Esophagus (tissue), 2 donors: ENCODE results near the gene SMARCD2. TPM values are rescaled to one million over a fixed set of nuclear protein-coding genes. Genes with fewer than 3 reads are reported as not detected.
"Not testable (repeated sequence)": the region's sequence is repeated elsewhere in the genome, so short reads cannot be mapped to it uniquely, and the experiment has no call there.

ENCODE experiments used
- H3K27ac ChIP-seq, 2 donors: one replicate each; pipeline ENCODE4 v1.5.1; 2013; ENCODE audit warnings: low read depth in 2 of 2, mild to moderate bottlenecking in 2 of 2, inconsistent platforms in 1 of 2, low read length in 1 of 2, moderate library complexity in 1 of 2
- H3K27me3 ChIP-seq, 2 donors: one replicate each; pipeline ENCODE4 v1.6.1; 2013; ENCODE audit warnings: low read length in 2 of 2, control low read depth in 1 of 2, mild to moderate bottlenecking in 1 of 2; ENCODE audit not compliant: insufficient read depth in 2 of 2, control insufficient read depth in 1 of 2
- H3K36me3 ChIP-seq, 2 donors: one replicate each; pipeline ENCODE4 v1.6.1; 2013; ENCODE audit warnings: low read length in 1 of 2; ENCODE audit not compliant: control insufficient read depth in 2 of 2, insufficient read depth in 2 of 2
- H3K4me1 ChIP-seq, 2 donors: one replicate each; pipeline ENCODE4 v1.6.1; 2013; ENCODE audit warnings: low read length in 1 of 2; ENCODE audit not compliant: control insufficient read depth in 2 of 2, insufficient read depth in 2 of 2
- H3K4me3 ChIP-seq, 2 donors: one replicate each; pipeline ENCODE4 v1.5.1; 2013; ENCODE audit warnings: low read length in 2 of 2, mild to moderate bottlenecking in 2 of 2, low read depth in 1 of 2, moderate library complexity in 1 of 2
- H3K9me3 ChIP-seq, 2 donors: one replicate each; pipeline ENCODE4 v1.6.1; 2013; ENCODE audit warnings: mild to moderate bottlenecking in 2 of 2, low read depth in 1 of 2, low read length in 1 of 2, moderate library complexity in 1 of 2; ENCODE audit not compliant: control insufficient read depth in 2 of 2, insufficient read depth in 1 of 2
- WGBS, 2 donors: extraction: QIAGEN DNeasy Blood & Tissue Kit; methylation state at CpG; one replicate each; pipeline ENCODE4 v1.1.7; 2013; 5-methylcytosine and 5-hydroxymethylcytosine counted together
- polyA plus RNA-seq, 2 donors: library from polyadenylated mRNA; stranded (reverse); fragments of 200-250 nt; gene quantifications; one replicate each; pipeline ENCODE4 v1.2.3, GENCODE V29; 2013
- donor health status: healthy with polysubstance abuse.
- donor health status: Bipolar disorder and iron deficiency.

The SMARCD2 gene
- polyA plus RNA-seq, 2 donors = 54.4 to 62.4 TPM

- no peaks in the 10 kb centered on the region for H3K9me3 ChIP-seq
- no peaks in the 10 kb centered on the region for H3K4me1 ChIP-seq
- 55 to 64% methylated on average over 6 of the region's 6 CpGs for whole genome bisulfite sequencing, 2 donors
- H3K27me3 ChIP-seq = no peaks in the 10 kb centered on the region
- no peak overlapping the region for H3K27ac ChIP-seq
- peaks cover 37 to 59% of the 10 kb centered on the region in 2 donors for H3K36me3 ChIP-seq
- H3K4me3 ChIP-seq = no peak overlapping the region
Observed at GRCh38 chr17:63819131-63819530, 23.4 kb downstream of the SMARCD2 start.

DNA sequence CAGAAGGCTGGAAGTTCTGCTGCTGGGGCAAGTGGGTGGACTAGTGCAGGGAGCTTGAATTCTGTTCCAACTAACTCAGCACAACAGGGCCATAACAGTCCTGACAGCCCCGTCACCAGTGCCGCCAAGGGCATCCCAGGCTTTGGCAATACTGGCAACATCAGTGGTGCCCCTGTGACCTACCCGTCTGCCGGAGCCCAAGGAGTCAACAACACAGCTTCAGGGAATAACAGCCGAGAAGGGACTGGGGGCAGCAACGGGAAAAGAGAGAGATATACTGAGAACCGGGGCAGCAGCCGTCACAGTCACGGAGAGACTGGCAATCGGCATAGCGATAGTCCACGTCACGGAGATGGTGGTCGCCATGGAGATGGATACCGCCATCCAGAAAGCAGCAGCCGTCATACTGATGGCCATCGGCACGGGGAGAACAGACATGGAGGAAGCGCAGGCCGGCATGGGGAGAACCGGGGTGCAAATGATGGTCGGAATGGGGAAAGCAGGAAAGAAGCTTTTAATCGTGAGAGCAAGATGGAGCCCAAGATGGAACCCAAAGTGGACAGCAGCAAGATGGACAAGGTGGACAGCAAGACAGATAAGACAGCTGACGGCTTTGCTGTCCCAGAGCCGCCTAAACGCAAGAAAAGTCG, 24.6 kb downstream of the SMARCD2 start:
- no peak overlapping the region for H3K4me3 ChIP-seq
- H3K4me1 ChIP-seq = no peaks in the 10 kb centered on the region
- peaks cover 38 to 58% of the 10 kb centered on the region in 2 donors for H3K36me3 ChIP-seq
- no peaks in the 10 kb centered on the region for H3K27me3 ChIP-seq
- WGBS, 2 donors = 94% methylated on average over 27 of the region's 27 CpGs
- no peak overlapping the region for H3K27ac ChIP-seq
- no peaks in the 10 kb centered on the region for H3K9me3 ChIP-seq

- H3K27me3 ChIP-seq = no peaks in the 10 kb centered on the region
- H3K27ac ChIP-seq = no peak overlapping the region
- H3K9me3 ChIP-seq = no peaks in the 10 kb centered on the region
- H3K36me3 ChIP-seq = peaks cover 44 to 60% of the 10 kb centered on the region in 2 donors
- H3K4me1 ChIP-seq = no peaks in the 10 kb centered on the region
- H3K4me3 ChIP-seq = no peak overlapping the region
- 79 to 85% methylated on average over 4 of the region's 4 CpGs for WGBS, 2 donors
Observed at GRCh38 chr17:63816669-63817068, 25.8 kb downstream of the SMARCD2 start.

- H3K4me1 ChIP-seq = no peaks in the 10 kb centered on the region
- 89 to 94% methylated on average over 2 of the region's 2 CpGs for WGBS, 2 donors
- H3K9me3 ChIP-seq = no peaks in the 10 kb centered on the region
- no peak overlapping the region for H3K27ac ChIP-seq
- no peak overlapping the region for H3K4me3 ChIP-seq
- peaks cover 45 to 58% of the 10 kb centered on the region in 2 donors for H3K36me3 ChIP-seq
- H3K27me3 ChIP-seq = no peaks in the 10 kb centered on the region
Observed at GRCh38 chr17:63816123-63816522, 26.4 kb downstream of the SMARCD2 start.

DNA sequence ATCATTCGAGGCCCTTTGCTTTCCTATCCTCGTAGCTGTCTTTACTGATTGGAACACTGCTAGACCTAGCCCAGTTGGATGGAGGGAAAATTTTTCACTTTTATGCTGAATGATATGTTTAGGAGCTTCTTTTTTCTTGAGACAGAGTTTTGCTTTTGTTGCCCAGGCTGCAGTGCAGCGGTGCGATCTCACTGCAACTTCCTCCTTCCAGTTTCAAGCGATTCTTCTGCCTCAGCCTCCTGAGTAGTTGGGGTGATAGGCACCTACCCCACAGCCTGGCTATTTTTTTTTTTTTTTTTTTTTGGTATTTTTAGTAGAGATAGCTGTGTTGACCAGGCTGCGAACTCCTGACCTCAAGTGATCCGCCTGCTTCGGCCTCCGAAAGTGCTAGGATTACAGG, 32.5 kb downstream of the SMARCD2 start:
- Histone ChIP-seq H3K36me3 (peaks cover 27 to 32% of the 10 kb centered on the region in 2 donors), H3K4me1 (no peaks in the 10 kb centered on the region), H3K9me3 (no peaks in the 10 kb centered on the region), H3K27ac (no peak overlapping the region), H3K4me3 (no peak overlapping the region), H3K27me3 (no peaks in the 10 kb centered on the region)
- 92% methylated on average over 9 of the region's 9 CpGs for WGBS, 2 donors

- no peak overlapping the region for H3K4me3 ChIP-seq
- peaks cover 11 to 15% of the 10 kb centered on the region in 2 donors for H3K36me3 ChIP-seq
- no peaks in the 10 kb centered on the region for H3K9me3 ChIP-seq
- no peak overlapping the region for H3K27ac ChIP-seq
- no peaks in the 10 kb centered on the region for H3K27me3 ChIP-seq
- H3K4me1 ChIP-seq = no peaks in the 10 kb centered on the region
- WGBS, 2 donors = 73 to 83% methylated on average over 2 of the region's 2 CpGs
Observed at GRCh38 chr17:63805591-63805990, 36.9 kb downstream of the SMARCD2 start.

DNA sequence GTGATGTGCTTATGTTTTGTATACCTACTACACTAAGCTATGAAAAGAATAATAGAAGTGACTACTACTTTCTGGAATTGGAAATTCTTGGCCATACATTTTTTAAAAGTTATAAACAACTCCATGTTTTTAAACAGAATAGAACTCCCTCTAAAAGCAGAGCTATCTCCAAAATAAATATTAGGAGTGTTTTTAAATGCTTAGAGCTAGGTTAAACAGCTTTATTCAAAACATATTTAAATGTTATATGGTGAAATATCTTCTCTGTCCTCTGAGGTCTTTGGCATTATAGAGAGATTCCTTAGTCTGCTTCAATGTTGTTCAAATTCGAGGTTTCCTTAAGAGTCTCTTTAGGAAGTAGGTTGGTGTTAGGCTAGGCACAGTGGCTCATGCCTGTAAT, 38.2 kb downstream of the SMARCD2 start:
- no peak overlapping the region for H3K27ac ChIP-seq

GRCh38 chr17:63800783-63801182, 41.7 kb downstream of the SMARCD2 start:
- 93 to 95% methylated on average over 1 of the region's 1 CpG for WGBS, 2 donors
- H3K27me3 ChIP-seq = no peaks in the 10 kb centered on the region
- no peak overlapping the region for H3K4me3 ChIP-seq
- H3K9me3 ChIP-seq = no peaks in the 10 kb centered on the region
- H3K27ac ChIP-seq = no peak overlapping the region
- H3K4me1 ChIP-seq = no peaks in the 10 kb centered on the region
- H3K36me3 ChIP-seq = peaks cover 5 to 10% of the 10 kb centered on the region in 2 donors

More for the DNA sequence above, 38.2 kb downstream of the SMARCD2 start:
- no peak overlapping the region for H3K4me3 ChIP-seq
- H3K9me3 ChIP-seq = no peaks in the 10 kb centered on the region
- H3K36me3 ChIP-seq = peaks cover 10 to 17% of the 10 kb centered on the region in 2 donors
- no peaks in the 10 kb centered on the region for H3K27me3 ChIP-seq
- no peaks in the 10 kb centered on the region for H3K4me1 ChIP-seq
- 90 to 96% methylated on average over 1 of the region's 1 CpG for WGBS, 2 donors

GRCh38 chr17:63798572-63799106, 43.8 kb downstream of the SMARCD2 start:
- no peaks in the 10 kb centered on the region for H3K27me3 ChIP-seq
- 91 to 96% methylated on average over 3 of the region's 3 CpGs for WGBS, 2 donors
- no peak overlapping the region for H3K27ac ChIP-seq
- no peaks in the 10 kb centered on the region for H3K9me3 ChIP-seq
- H3K36me3 ChIP-seq = peaks cover 11 to 13% of the 10 kb centered on the region in 2 donors
- H3K4me3 ChIP-seq = no peak overlapping the region
- no peaks in the 10 kb centered on the region for H3K4me1 ChIP-seq

DNA sequence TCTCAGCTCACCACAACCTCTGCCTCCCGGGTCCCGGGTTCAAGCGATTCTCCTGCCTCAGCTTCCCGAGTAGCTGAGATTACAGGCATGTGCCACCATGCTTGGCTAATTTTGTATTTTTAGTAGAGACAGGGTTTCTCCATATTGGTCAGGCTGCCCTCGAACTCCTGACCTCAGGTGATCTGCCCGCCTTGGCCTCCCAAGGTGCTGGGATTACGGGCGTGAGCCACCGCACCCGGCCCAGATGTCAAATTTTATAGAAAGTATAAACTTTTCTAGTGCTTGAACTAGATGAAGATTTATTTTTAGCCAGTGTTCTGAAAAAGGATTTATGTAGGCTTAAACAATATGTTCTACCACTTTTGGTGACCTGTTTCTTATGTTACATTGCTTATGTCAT, 46.1 kb downstream of the SMARCD2 start:
- H3K4me3 ChIP-seq, H3K4me1 ChIP-seq, H3K27ac ChIP-seq, H3K27me3 ChIP-seq, H3K9me3 ChIP-seq: not testable (repeated sequence)
- H3K36me3 ChIP-seq = peaks cover 9 to 10% of the 10 kb centered on the region in 2 donors
- 94 to 97% methylated on average over 10 of the region's 10 CpGs for WGBS, 2 donors
